Aorta (tissue), 5 donors: ENCODE results near the gene PECR. TPM values are rescaled to one million over a fixed set of nuclear protein-coding genes. Genes with fewer than 3 reads are reported as not detected.

ENCODE experiments used
- ATAC-seq: fragments of 200-7000 bp; cut with Tn5 transposase; one replicate; pipeline ENCODE4 v1.9.1; 2022; ENCODE audit warnings: moderate library complexity; ENCODE audit not compliant: low FRiP score
- DNase-seq, 2 donors: peaks; one replicate each; pipeline ENCODE4 v3.0.0-alpha.2; 2020
- H3K27ac ChIP-seq, 2 donors: one replicate each; pipeline ENCODE4 v1.5.1; 2013; ENCODE audit warnings: low read length in 2 of 2, mild to moderate bottlenecking in 2 of 2, moderate library complexity in 2 of 2, control low read depth in 1 of 2, inconsistent platforms in 1 of 2, low read depth in 1 of 2
- H3K27me3 ChIP-seq, 2 donors: one replicate each; pipeline ENCODE4 v1.6.1; 2013; ENCODE audit warnings: control low read depth in 1 of 2, low read length in 1 of 2, mild to moderate bottlenecking in 1 of 2, moderate library complexity in 1 of 2; ENCODE audit not compliant: insufficient read depth in 2 of 2, control insufficient read depth in 1 of 2
- H3K36me3 ChIP-seq, 2 donors: one replicate each; pipeline ENCODE4 v1.6.1; 2013; ENCODE audit warnings: control low read depth in 1 of 2, low read length in 1 of 2, mild to moderate bottlenecking in 1 of 2; ENCODE audit not compliant: insufficient read depth in 2 of 2, control insufficient read depth in 1 of 2
- H3K4me1 ChIP-seq, 2 donors: one replicate each; pipeline ENCODE4 v1.6.1; 2013; ENCODE audit warnings: low read length in 2 of 2, control low read depth in 1 of 2, mild to moderate bottlenecking in 1 of 2, moderate library complexity in 1 of 2; ENCODE audit not compliant: insufficient read depth in 2 of 2, control insufficient read depth in 1 of 2
- H3K4me3 ChIP-seq, 2 donors: one replicate each; pipeline ENCODE4 v1.5.1; 2013; ENCODE audit warnings: low read length in 2 of 2, control low read depth in 1 of 2, mild to moderate bottlenecking in 1 of 2
- H3K9me3 ChIP-seq: one replicate; pipeline ENCODE4 v1.6.1; 2013; ENCODE audit warnings: mild to moderate bottlenecking, low read length; ENCODE audit not compliant: control insufficient read depth
- WGBS, 2 donors: extraction: QIAGEN DNeasy Blood & Tissue Kit; methylation state at CpG; one replicate each; pipeline ENCODE4 v1.1.7; 2013; 5-methylcytosine and 5-hydroxymethylcytosine counted together
- intact Hi-C, 2 donors: fragments of 100-400 bp; cut with DNase I; formaldehyde crosslinking; loops; one replicate each; pipeline versions ENCODE4 v1.14.2 to v1.15.0; 2022
- long read RNA-seq, 2 donors: library from polyadenylated mRNA; unstranded; transcript quantifications; one replicate each; pipeline ENCODE4 v2.0.0, GENCODE V29; 2020 to 2021
- polyA plus RNA-seq, 2 donors: library from polyadenylated mRNA; stranded (reverse); fragments of 200-250 nt; gene quantifications; one replicate each; pipeline ENCODE4 v1.2.3, GENCODE V29; 2013
- total RNA-seq, 2 donors: library from RNA; stranded (reverse); fragmentation: NEBNext Ultra II Directional; extraction: Animal tissue kit (Norgen Biotek cat#: 25700); gene quantifications; one replicate each; pipeline ENCODE4 v1.2.1, GENCODE V29; 2021
- donor health status: healthy with polysubstance abuse.
- donor health status: Bipolar disorder and iron deficiency.
- donor health status: DM: no; HTN: no; CAD: no.
- donor health status: DM: no; HTN: no; CAD: no.
- donor health status: DM: yes; HTN: yes; CAD: no.

Gene PECR
- total RNA-seq = 1 to 10 TPM; 3.0 to 5.6 TPM
- 1 to 10 TPM; 2.8 to 9.3 TPM for polyA plus RNA-seq
- long read RNA-seq, donor 1, transcript PECR-201 (8 exons, 1,853 nt) = major isoform, 18 of 20 reads
- long read RNA-seq, donor 1, partial matches to known transcripts = 1 of 20 reads
- long read RNA-seq, donor 1, other reads (novel, unspliced or antisense) = 1 of 20 reads
- long read RNA-seq, donor 2, partial matches to known transcripts = 2 of 3 reads
- long read RNA-seq, donor 2, other reads (novel, unspliced or antisense) = 0 of 3 reads

DNA sequence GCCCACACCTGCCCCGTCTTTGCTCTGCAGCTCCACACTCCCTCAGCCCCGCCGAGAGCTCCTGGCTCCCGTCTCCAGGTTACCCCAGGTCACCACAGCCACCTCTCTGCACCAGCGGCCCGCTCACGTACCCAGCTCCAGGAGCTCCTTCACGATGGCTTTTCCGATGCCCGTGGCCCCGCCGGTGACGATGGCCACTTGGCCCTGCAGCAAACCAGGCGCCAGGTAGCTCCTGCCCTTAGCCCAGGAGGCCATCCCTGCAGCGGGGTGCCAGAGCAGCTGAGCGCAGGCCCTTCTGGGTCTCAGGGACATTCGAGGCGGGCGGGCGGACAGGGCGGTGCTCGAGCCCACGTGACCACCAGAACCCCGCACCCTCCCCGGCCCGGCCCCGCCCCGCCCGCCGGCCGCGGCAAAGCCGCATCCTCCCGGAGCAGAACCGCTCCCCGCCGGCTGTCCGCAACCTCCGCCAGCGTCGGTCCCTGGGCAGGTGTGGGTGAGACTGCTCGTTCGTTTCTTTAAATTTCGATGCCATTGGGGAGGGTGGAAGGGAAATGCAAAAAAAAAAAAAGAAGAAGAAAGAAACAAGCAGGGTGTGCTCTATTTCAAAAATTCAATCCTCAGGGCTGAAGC lies at the start of gene PECR, which contains the start of gene TMEM169:
Gene PECR, minus strand, starts transcription at position 323 of the 630 bp plus-strand sequence. Its CDS starts 68 bp downstream, at position 255.
Gene TMEM169, plus strand, starts transcription at position 433 of the 630 bp plus-strand sequence. CDS start 14,045 bp downstream, outside the sequence.
- WGBS, 2 donors = 0 to 1% methylated on average over 41 to 44 of the region's 44 CpGs
- Histone ChIP-seq H3K27ac (no peak within 1 kb of the TSS), H3K4me3 (peak within 1 kb of the TSS; percentile 35 to 37), H3K27me3 (no peaks in the 10 kb centered on the region), H3K9me3 (no peaks in the 10 kb centered on the region), H3K36me3 (no peaks in the 10 kb centered on the region), H3K4me1 (no peaks in the 10 kb centered on the region)
- peak; percentile 88 to 94 for DNase-seq
- intact Hi-C loops = no loop called here
- ATAC-seq = peak; percentile 97

GRCh38 chr2:216130346-216130971 lies 48.9 kb upstream of the PECR start:
- DNase-seq (no peak), ATAC-seq (no peak)
- H3K27ac ChIP-seq = no peak overlapping the region
- H3K36me3 ChIP-seq = peaks cover 10 to 13% of the 10 kb centered on the region in 2 donors
- H3K4me1 ChIP-seq = no peaks in the 10 kb centered on the region
- intact Hi-C loops = no loop called here
- no peaks in the 10 kb centered on the region for H3K27me3 ChIP-seq
- H3K4me3 ChIP-seq = no peak overlapping the region
- H3K9me3 ChIP-seq = no peaks in the 10 kb centered on the region
- 71 to 76% methylated on average over 6 of the region's 6 CpGs for WGBS, 2 donors

DNA sequence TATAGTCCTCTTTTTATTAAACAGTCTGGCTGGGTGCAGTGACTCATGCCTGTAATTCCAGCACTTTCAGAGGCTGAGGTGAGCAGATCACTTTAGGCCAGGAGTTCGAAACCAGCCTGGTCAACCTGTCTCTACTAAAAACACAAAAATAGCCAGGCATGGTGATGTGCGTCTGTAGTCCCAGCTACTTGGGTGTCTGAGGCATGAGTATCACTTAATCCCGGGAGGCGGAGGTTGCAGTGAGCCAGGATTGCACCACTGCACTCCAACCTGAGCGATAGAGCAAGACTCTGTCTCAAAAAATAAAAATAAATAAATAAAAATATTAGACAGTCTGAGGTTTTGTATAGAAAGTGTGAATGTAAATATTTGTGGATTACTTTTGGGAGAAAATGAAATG lies 45.3 kb upstream of the PECR start:
- ATAC-seq = no peak
- Histone ChIP-seq H3K4me1 (no peaks in the 10 kb centered on the region), H3K36me3 (peaks cover 8 to 12% of the 10 kb centered on the region in 2 donors), H3K27ac (no peak overlapping the region), H3K9me3 (no peaks in the 10 kb centered on the region), H3K4me3 (no peak overlapping the region), H3K27me3 (no peaks in the 10 kb centered on the region)
- WGBS, 2 donors = 94 to 95% methylated on average over 5 of the region's 5 CpGs
- DNase-seq = no peak
- intact Hi-C loops = no loop called here

- no peaks in the 10 kb centered on the region for H3K9me3 ChIP-seq
- no peak overlapping the region for H3K4me3 ChIP-seq
- no peaks in the 10 kb centered on the region for H3K27me3 ChIP-seq
- no peak for DNase-seq
- WGBS, 2 donors = 83 to 86% methylated on average over 3 of the region's 3 CpGs
- H3K4me1 ChIP-seq = peaks cover 0 to 5% of the 10 kb centered on the region in 2 donors
- ATAC-seq = no peak
- intact Hi-C loops = no loop called here
- H3K36me3 ChIP-seq = peaks cover 12 to 14% of the 10 kb centered on the region in 2 donors
- no peak overlapping the region for H3K27ac ChIP-seq
These were observed 39.6 kb upstream of the PECR start for GRCh38 chr2:216121255-216121654.

- Histone ChIP-seq H3K4me1 (peaks cover 0 to 6% of the 10 kb centered on the region in 2 donors), H3K27me3 (no peaks in the 10 kb centered on the region), H3K27ac (no peak overlapping the region), H3K9me3 (no peaks in the 10 kb centered on the region), H3K4me3 (no peak overlapping the region), H3K36me3 (peaks cover 10 to 14% of the 10 kb centered on the region in 2 donors)
- intact Hi-C loops = no loop called here
- DNase-seq (no peak), ATAC-seq (no peak)
- 51 to 68% methylated on average over 3 of the region's 3 CpGs for WGBS, 2 donors
These were observed 38.4 kb upstream of the PECR start for GRCh38 chr2:216119986-216120385.

- no peak overlapping the region for H3K27ac ChIP-seq
- ATAC-seq (no peak), DNase-seq (no peak)
- no peak overlapping the region for H3K4me3 ChIP-seq
- H3K9me3 ChIP-seq = no peaks in the 10 kb centered on the region
- H3K4me1 ChIP-seq = peaks cover 0 to 6% of the 10 kb centered on the region in 2 donors
- WGBS, 2 donors = 51 to 62% methylated on average over 2 of the region's 2 CpGs
- peaks cover 10 to 13% of the 10 kb centered on the region in 2 donors for H3K36me3 ChIP-seq
- intact Hi-C loops = no loop called here
- no peaks in the 10 kb centered on the region for H3K27me3 ChIP-seq
These were observed 37.5 kb upstream of the PECR start for GRCh38 chr2:216119146-216119545.

- 61 to 70% methylated on average over 1 of the region's 1 CpG for WGBS, 2 donors
- intact Hi-C loops = no loop called here
- DNase-seq (no peak), ATAC-seq (no peak)
- no peak overlapping the region for H3K4me3 ChIP-seq
- H3K4me1 ChIP-seq = peaks cover 0 to 6% of the 10 kb centered on the region in 2 donors
- no peaks in the 10 kb centered on the region for H3K27me3 ChIP-seq
- no peaks in the 10 kb centered on the region for H3K9me3 ChIP-seq
- H3K36me3 ChIP-seq = peaks cover 9 to 11% of the 10 kb centered on the region in 2 donors
- no peak overlapping the region for H3K27ac ChIP-seq
These were observed 36.9 kb upstream of the PECR start for GRCh38 chr2:216118474-216118873.

DNA sequence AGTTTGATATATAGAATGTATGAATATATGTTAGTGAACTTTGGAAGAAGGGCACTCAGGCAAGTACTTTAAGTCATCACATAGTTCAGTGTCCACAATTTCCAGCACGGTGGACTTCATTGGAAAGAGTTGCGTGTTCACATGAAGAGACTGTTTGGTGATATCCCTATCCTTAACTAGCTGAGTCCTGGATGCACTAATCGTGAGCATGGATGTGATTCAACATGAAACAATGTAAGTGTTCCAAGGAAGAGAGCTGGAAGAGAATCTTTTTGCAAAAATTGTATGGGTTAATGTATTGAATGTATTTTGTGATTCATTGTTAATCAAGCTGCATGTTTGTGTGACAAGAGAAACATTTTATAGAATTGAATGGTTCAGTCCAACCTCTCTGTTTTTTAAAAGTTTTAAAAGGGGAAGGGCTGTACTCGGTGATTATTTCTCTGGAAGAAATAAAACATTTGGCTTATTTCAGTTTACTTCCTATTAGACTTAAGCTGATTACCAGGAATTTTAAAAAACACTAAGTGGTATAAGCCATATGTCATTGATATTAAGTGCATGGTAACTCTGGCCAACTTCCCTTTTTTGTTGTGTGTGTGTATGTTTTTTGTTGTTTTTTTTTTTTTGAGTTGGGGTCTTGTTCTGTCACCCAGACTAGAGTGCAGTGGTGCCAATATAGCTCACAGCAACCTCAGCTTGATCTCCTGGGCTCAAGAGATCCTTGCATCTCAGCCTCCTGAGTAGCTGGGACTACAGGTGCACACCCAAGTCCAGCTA lies 36.1 kb upstream of the PECR start:
- Histone ChIP-seq H3K4me3 (no peak overlapping the region), H3K36me3 (peaks cover 7 to 11% of the 10 kb centered on the region in 2 donors), H3K4me1 (peaks cover 0 to 6% of the 10 kb centered on the region in 2 donors), H3K9me3 (no peaks in the 10 kb centered on the region), H3K27me3 (no peaks in the 10 kb centered on the region), H3K27ac (no peak overlapping the region)
- intact Hi-C loops = no loop called here
- no peak for ATAC-seq
- DNase-seq = no peak
- 74 to 75% methylated on average over 4 of the region's 4 CpGs for WGBS, 2 donors
